HEK293 (cell line): ENCODE data around the gene KCNIP4.

Experiments used
- CTCF ChIA-PET: fragments of 350-600 bp; formaldehyde crosslinking; extraction: SDS; loops from one replicate; lab custom pipeline; 2021; ENCODE audit warnings: antibody characterized with exemption; lab: Yijun Ruan, JAX
- POLR2A ChIA-PET: fragments of 300-600 bp; formaldehyde crosslinking; extraction: SDS; loops from one replicate; lab custom pipeline; 2020; ENCODE audit warnings: antibody characterized with exemption, inconsistent platforms; lab: Yijun Ruan, JAX
- H3K27ac ChIP-seq: fragments of 200-500 bp; sonication (Bioruptor generic); 2 replicates; pipeline ENCODE4 v1.5.1; 2014; ENCODE audit warnings: low read depth, low read length, control low read depth, inconsistent platforms; ENCODE audit errors: extremely low read depth
- H3K36me3 ChIP-seq, 2 experiments: fragments of 200-500 bp in 1 of 2; sonication (Bioruptor generic) in 1 of 2; 1 replicate in 1 of 2; 2 replicates in 1 of 2; pipeline ENCODE4 v1.5.1; 2014 to 2017; ENCODE audit warnings: inconsistent platforms in 2 of 2, low read length in 2 of 2; ENCODE audit not compliant: control insufficient read depth in 2 of 2, insufficient read depth in 1 of 2
- H3K4me1 ChIP-seq: fragments of 200-500 bp; sonication (Bioruptor generic); 2 replicates; pipeline ENCODE4 v1.5.1; 2014; ENCODE audit warnings: mild to moderate bottlenecking, low read length, inconsistent platforms; ENCODE audit not compliant: control insufficient read depth, insufficient read depth
- H3K4me3 ChIP-seq: 2 replicates; pipeline ENCODE4 v1.5.1; 2011; ENCODE audit warnings: low read depth, mild to moderate bottlenecking, control low read depth, low read length, moderate library complexity
- H3K9me3 ChIP-seq: fragments of 200-500 bp; sonication (Bioruptor generic); 2 replicates; pipeline ENCODE4 v1.5.1; 2014; ENCODE audit warnings: low read depth, low read length, inconsistent platforms; ENCODE audit not compliant: control insufficient read depth, insufficient read depth
- FEZF1 ChIP-seq: fragments of 450-650 bp; formaldehyde crosslinking; IDR thresholded peaks from 2 replicates; pipeline ENCODE4 v1.5.1; 2016; ENCODE audit warnings: missing biosample characterization, missing genetic modification characterization
- HOXA7 ChIP-seq: sonication (generic); formaldehyde crosslinking; IDR thresholded peaks from 2 replicates; pipeline ENCODE4 v1.8.1; 2022; ENCODE audit warnings: missing genetic modification reagents, borderline replicate concordance
- HOXD13 ChIP-seq: sonication (generic); formaldehyde crosslinking; IDR thresholded peaks from 2 replicates; pipeline ENCODE4 v1.8.0; 2022; ENCODE audit warnings: missing genetic modification reagents, borderline replicate concordance
- KLF1 ChIP-seq: fragments of 450-650 bp; formaldehyde crosslinking; IDR thresholded peaks from 2 replicates; pipeline ENCODE4 v1.5.1; 2016; ENCODE audit warnings: missing biosample characterization, missing genetic modification characterization
- MYNN ChIP-seq: fragments of 450-650 bp; formaldehyde crosslinking; IDR thresholded peaks from 2 replicates; pipeline ENCODE4 v1.5.1; 2016; ENCODE audit warnings: missing biosample characterization, missing genetic modification characterization, borderline replicate concordance
- SETDB1 ChIP-seq: IDR thresholded peaks from one replicate; pipeline ENCODE4 v1.6.1; 2017; ENCODE audit warnings: mild to moderate bottlenecking, low read length, moderate library complexity, mixed read lengths; ENCODE audit not compliant: insufficient read length
- ZFP37 ChIP-seq: fragments of 450-650 bp; formaldehyde crosslinking; IDR thresholded peaks from 2 replicates; pipeline ENCODE4 v1.5.1; 2016; ENCODE audit warnings: missing biosample characterization, missing genetic modification characterization
- ZNF184 ChIP-seq: fragments of 450-650 bp; IDR thresholded peaks from 2 replicates; pipeline ENCODE4 v1.5.1; 2018; ENCODE audit warnings: missing biosample characterization, mild to moderate bottlenecking, missing genetic modification characterization
- ZNF2 ChIP-seq: fragments of 450-650 bp; formaldehyde crosslinking; IDR thresholded peaks from 2 replicates; pipeline ENCODE4 v1.5.1; 2016; ENCODE audit warnings: missing biosample characterization, missing genetic modification characterization
- ZNF24 ChIP-seq: fragments of 450-650 bp; formaldehyde crosslinking; IDR thresholded peaks from 2 replicates; pipeline ENCODE4 v1.5.1; 2016; ENCODE audit warnings: missing biosample characterization, missing genetic modification characterization
- ZNF354C ChIP-seq: fragments of 450-650 bp; formaldehyde crosslinking; IDR thresholded peaks from 2 replicates; pipeline ENCODE4 v1.5.1; 2016; ENCODE audit warnings: missing biosample characterization, missing genetic modification characterization, low read depth, borderline replicate concordance
- ZNF37A ChIP-seq: fragments of 450-650 bp; IDR thresholded peaks from 2 replicates; pipeline ENCODE4 v1.5.1; 2018; ENCODE audit warnings: missing biosample characterization, missing genetic modification characterization
- ZNF433 ChIP-seq: fragments of 450-650 bp; formaldehyde crosslinking; IDR thresholded peaks from 2 replicates; pipeline ENCODE4 v1.5.1; 2016; ENCODE audit warnings: missing biosample characterization, missing genetic modification characterization, low read depth
- ZNF530 ChIP-seq: fragments of 450-650 bp; formaldehyde crosslinking; IDR thresholded peaks from 2 replicates; pipeline ENCODE4 v1.5.1; 2016; ENCODE audit warnings: low read depth, missing biosample characterization, missing genetic modification characterization
- ZNF600 ChIP-seq: fragments of 450-650 bp; formaldehyde crosslinking; IDR thresholded peaks from 2 replicates; pipeline ENCODE4 v1.5.1; 2016; ENCODE audit warnings: missing biosample characterization, missing genetic modification characterization
- ZNF624 ChIP-seq: fragments of 450-650 bp; formaldehyde crosslinking; IDR thresholded peaks from 2 replicates; pipeline ENCODE4 v1.5.1; 2017; ENCODE audit warnings: missing biosample characterization, missing genetic modification characterization
- ZNF629 ChIP-seq: fragments of 450-650 bp; formaldehyde crosslinking; IDR thresholded peaks from 2 replicates; pipeline ENCODE4 v1.5.1; 2017; ENCODE audit warnings: missing biosample characterization, missing genetic modification characterization
- ZNF776 ChIP-seq: fragments of 450-650 bp; formaldehyde crosslinking; IDR thresholded peaks from 2 replicates; pipeline ENCODE4 v1.5.0; 2017; ENCODE audit warnings: missing biosample characterization, missing genetic modification characterization, borderline replicate concordance
- TF ChIP-seq, protein P1 (sequence below): fragments of 450-650 bp; IDR thresholded peaks from 2 replicates; pipeline ENCODE4 v1.5.1; 2018; ENCODE audit warnings: missing biosample characterization, mild to moderate bottlenecking, missing genetic modification characterization
- TF ChIP-seq, protein P2 (sequence below): fragments of 450-650 bp; formaldehyde crosslinking; IDR thresholded peaks from 2 replicates; pipeline ENCODE4 v1.5.1; 2016; ENCODE audit warnings: missing biosample characterization, missing genetic modification characterization
- TF ChIP-seq, protein P3 (sequence below): fragments of 450-650 bp; formaldehyde crosslinking; IDR thresholded peaks from 2 replicates; pipeline ENCODE4 v1.5.1; 2016; ENCODE audit warnings: missing biosample characterization, missing genetic modification characterization
- TF ChIP-seq, protein P4 (sequence below): fragments of 450-650 bp; formaldehyde crosslinking; IDR thresholded peaks from 2 replicates; pipeline ENCODE4 v1.5.1; 2016; ENCODE audit warnings: missing biosample characterization, missing genetic modification characterization

Gene KCNIP4

DNA sequence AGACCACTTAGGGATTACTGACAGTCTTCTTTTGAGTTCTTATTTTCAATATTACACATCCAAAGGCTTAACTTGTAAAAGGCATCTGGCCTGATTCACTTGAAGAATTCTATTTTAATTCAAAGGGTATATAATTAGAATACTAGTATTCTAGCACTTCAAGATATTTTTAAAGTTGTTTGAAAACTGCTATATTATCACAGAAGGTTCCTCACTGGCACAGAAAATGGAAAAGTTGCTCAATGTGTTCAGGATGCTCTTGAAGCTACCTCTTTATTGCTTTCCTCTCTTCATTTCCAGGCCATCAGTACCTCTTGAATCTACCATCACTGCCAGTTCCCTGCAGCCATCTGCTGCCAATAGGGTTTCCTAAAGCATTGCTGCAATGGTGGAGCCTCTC, 271.4 kb downstream of the KCNIP4 start:
- POLR2A ChIA-PET = no interaction called here
- no peak for TF ChIP-seq ZNF37A (tag by site-specific recombination)
- TF ChIP-seq FEZF1 (tag by site-specific recombination) = no peak
- no peak for TF ChIP-seq ZFP37
- no peak for TF ChIP-seq SETDB1
- no peak for TF ChIP-seq ZNF354C (tag by site-specific recombination)
- CTCF ChIA-PET = no interaction called here
- no peaks in the 10 kb centered on the region for H3K4me1 ChIP-seq
- no peaks in the 10 kb centered on the region for H3K9me3 ChIP-seq
- no peaks in the 10 kb centered on the region for H3K36me3 ChIP-seq
- H3K27ac ChIP-seq = no peak overlapping the region
- no peak overlapping the region for H3K4me3 ChIP-seq

DNA sequence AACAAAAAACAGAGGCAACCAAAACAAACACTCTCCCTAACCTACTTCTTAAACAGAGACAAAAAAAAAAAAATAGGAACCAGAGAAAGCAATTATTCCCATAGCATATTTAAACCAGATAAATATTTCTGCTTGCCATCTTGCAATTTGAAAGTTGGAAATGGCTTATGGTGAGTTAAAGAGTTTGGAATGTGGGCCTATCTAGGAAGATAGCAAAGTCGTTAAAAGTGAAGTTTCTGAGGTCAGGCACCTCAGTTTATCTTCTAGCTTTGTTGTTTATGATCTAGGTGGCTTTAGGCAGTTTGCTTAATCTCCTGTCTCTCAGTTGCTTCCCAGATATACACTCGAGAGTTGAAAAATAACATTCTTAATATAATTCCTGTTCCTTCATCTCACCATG, 284.2 kb downstream of the KCNIP4 start:
- ChIA-PET POLR2A (no interaction called here), CTCF (no interaction called here)
- Histone ChIP-seq H3K27ac (no peak overlapping the region), H3K4me3 (no peak overlapping the region), H3K9me3 (no peaks in the 10 kb centered on the region), H3K36me3 (no peaks in the 10 kb centered on the region), H3K4me1 (no peaks in the 10 kb centered on the region)
- TF ChIP-seq ZNF354C (tag by site-specific recombination) = no peak
- no peak for TF ChIP-seq ZNF629 (tag by site-specific recombination)
- TF ChIP-seq KLF1 = no peak
- no peak for TF ChIP-seq HOXD13 (CRISPR knock-in tag)
- TF ChIP-seq MYNN (tag by site-specific recombination) = no peak
- TF ChIP-seq, protein P1, sequence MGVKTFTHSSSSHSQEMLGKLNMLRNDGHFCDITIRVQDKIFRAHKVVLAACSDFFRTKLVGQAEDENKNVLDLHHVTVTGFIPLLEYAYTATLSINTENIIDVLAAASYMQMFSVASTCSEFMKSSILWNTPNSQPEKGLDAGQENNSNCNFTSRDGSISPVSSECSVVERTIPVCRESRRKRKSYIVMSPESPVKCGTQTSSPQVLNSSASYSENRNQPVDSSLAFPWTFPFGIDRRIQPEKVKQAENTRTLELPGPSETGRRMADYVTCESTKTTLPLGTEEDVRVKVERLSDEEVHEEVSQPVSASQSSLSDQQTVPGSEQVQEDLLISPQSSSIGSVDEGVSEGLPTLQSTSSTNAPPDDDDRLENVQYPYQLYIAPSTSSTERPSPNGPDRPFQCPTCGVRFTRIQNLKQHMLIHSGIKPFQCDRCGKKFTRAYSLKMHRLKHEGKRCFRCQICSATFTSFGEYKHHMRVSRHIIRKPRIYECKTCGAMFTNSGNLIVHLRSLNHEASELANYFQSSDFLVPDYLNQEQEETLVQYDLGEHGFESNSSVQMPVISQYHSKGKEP (tag by site-specific recombination) = no peak

DNA sequence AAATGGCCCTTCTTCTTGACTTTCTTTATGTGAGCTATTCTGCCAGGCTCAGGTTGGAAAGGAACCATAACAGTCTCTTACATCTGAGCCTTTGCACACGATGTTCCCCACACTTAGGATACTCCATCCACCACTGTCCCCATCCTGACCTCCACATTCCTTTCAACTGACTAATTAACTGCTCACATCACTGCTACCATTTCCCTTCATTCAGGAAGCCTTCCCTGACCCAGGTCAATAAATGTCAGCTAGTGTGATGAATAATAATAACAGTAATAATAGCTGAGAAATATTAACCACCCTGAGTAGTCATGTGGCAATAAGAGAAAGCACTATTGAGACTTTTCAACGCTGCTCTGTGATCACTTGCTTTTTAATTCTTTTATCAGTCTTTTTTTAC, 291.7 kb downstream of the KCNIP4 start:
- Histone ChIP-seq H3K9me3 (no peaks in the 10 kb centered on the region), H3K27ac (no peak overlapping the region), H3K36me3 (no peaks in the 10 kb centered on the region)
- ChIA-PET CTCF (no interaction called here), POLR2A (no interaction called here)
- TF ChIP-seq, protein P2, sequence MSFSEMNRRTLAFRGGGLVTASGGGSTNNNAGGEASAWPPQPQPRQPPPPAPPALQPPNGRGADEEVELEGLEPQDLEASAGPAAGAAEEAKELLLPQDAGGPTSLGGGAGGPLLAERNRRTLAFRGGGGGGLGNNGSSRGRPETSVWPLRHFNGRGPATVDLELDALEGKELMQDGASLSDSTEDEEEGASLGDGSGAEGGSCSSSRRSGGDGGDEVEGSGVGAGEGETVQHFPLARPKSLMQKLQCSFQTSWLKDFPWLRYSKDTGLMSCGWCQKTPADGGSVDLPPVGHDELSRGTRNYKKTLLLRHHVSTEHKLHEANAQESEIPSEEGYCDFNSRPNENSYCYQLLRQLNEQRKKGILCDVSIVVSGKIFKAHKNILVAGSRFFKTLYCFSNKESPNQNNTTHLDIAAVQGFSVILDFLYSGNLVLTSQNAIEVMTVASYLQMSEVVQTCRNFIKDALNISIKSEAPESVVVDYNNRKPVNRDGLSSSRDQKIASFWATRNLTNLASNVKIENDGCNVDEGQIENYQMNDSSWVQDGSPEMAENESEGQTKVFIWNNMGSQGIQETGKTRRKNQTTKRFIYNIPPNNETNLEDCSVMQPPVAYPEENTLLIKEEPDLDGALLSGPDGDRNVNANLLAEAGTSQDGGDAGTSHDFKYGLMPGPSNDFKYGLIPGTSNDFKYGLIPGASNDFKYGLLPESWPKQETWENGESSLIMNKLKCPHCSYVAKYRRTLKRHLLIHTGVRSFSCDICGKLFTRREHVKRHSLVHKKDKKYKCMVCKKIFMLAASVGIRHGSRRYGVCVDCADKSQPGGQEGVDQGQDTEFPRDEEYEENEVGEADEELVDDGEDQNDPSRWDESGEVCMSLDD (tag by site-specific recombination) = no peak
- TF ChIP-seq ZNF530 = no peak
- TF ChIP-seq, protein P3, sequence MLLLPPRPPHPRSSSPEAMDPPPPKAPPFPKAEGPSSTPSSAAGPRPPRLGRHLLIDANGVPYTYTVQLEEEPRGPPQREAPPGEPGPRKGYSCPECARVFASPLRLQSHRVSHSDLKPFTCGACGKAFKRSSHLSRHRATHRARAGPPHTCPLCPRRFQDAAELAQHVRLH (tag by site-specific recombination) = no peak
- TF ChIP-seq, all 188 proteins: peak for 0
- H3K4me3 ChIP-seq = no peak overlapping the region
- no peaks in the 10 kb centered on the region for H3K4me1 ChIP-seq

DNA sequence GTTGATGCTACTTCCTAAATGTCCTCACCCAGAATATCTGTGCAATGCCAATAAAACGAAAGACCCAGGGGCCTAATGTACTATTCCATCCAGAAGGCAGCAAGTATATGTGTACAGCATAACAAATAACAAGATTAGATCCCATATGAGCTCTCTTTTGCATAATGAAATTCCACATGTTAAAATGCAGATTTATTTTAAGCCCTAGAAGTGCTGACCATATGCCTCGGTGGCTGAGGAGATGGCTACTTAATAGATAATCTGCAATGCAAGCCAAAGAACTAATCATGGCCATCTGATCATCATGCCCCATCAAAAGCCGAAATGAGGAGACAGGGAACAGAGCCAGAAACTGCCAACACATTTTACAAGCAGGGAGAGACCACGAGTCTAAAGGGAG, 293.5 kb downstream of the KCNIP4 start:
- no peaks in the 10 kb centered on the region for H3K36me3 ChIP-seq
- H3K4me3 ChIP-seq = no peak overlapping the region
- H3K27ac ChIP-seq = no peak overlapping the region
- no peaks in the 10 kb centered on the region for H3K9me3 ChIP-seq
- H3K4me1 ChIP-seq = no peaks in the 10 kb centered on the region
- TF ChIP-seq ZNF776 (tag by site-specific recombination) (no peak), ZNF624 (no peak), ZNF433 (tag by site-specific recombination) (no peak), HOXA7 (CRISPR knock-in tag) (no peak), ZNF24 (no peak), ZNF184 (tag by site-specific recombination) (no peak), ZNF2 (tag by site-specific recombination) (no peak), ZNF600 (tag by site-specific recombination) (no peak)
- TF ChIP-seq, protein P4, sequence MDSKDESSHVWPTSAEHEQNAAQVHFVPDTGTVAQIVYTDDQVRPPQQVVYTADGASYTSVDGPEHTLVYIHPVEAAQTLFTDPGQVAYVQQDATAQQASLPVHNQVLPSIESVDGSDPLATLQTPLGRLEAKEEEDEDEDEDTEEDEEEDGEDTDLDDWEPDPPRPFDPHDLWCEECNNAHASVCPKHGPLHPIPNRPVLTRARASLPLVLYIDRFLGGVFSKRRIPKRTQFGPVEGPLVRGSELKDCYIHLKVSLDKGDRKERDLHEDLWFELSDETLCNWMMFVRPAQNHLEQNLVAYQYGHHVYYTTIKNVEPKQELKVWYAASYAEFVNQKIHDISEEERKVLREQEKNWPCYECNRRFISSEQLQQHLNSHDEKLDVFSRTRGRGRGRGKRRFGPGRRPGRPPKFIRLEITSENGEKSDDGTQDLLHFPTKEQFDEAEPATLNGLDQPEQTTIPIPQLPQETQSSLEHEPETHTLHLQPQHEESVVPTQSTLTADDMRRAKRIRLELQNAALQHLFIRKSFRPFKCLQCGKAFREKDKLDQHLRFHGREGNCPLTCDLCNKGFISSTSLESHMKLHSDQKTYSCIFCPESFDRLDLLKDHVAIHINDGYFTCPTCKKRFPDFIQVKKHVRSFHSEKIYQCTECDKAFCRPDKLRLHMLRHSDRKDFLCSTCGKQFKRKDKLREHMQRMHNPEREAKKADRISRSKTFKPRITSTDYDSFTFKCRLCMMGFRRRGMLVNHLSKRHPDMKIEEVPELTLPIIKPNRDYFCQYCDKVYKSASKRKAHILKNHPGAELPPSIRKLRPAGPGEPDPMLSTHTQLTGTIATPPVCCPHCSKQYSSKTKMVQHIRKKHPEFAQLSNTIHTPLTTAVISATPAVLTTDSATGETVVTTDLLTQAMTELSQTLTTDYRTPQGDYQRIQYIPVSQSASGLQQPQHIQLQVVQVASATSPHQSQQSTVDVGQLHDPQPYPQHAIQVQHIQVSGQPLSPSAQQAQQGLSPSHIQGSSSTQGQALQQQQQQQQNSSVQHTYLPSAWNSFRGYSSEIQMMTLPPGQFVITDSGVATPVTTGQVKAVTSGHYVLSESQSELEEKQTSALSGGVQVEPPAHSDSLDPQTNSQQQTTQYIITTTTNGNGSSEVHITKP = no peak
- ChIA-PET CTCF (no interaction called here), POLR2A (no interaction called here)
